ENCODE data around the gene PPP1R14B.
"Not testable (repeated sequence)": the region's sequence is repeated elsewhere in the genome, so short reads cannot be mapped to it uniquely, and the experiment has no call there.

Gene PPP1R14B

GRCh38 chr11:64260147-64260708 is 13.5 kb upstream of the PPP1R14B start:
- no peak for DNase-seq

GRCh38 chr11:64259533-64260067 is 12.9 kb upstream of the PPP1R14B start:
- DNase-seq, result no peak

GRCh38 chr11:64258946-64259532 is 12.3 kb upstream of the PPP1R14B start:
- no peak for DNase-seq

- no peak for DNase-seq
Observed at GRCh38 chr11:64258356-64258755, 11.6 kb upstream of the PPP1R14B start.

- no peak for DNase-seq
Observed at GRCh38 chr11:64256300-64256699, 9.6 kb upstream of the PPP1R14B start.

- DNase-seq, result no peak
Observed at GRCh38 chr11:64255135-64256128, 8.7 kb upstream of the PPP1R14B start.

- no peak for DNase-seq
Observed at GRCh38 chr11:64254326-64254725, 7.6 kb upstream of the PPP1R14B start.

- DNase-seq, result no peak
Observed at GRCh38 chr11:64253481-64253880, 6.7 kb upstream of the PPP1R14B start.

- no peak for DNase-seq
Observed at GRCh38 chr11:64253043-64253442, 6.3 kb upstream of the PPP1R14B start.

- DNase-seq, result no peak
Observed at GRCh38 chr11:64252003-64252872, 5.5 kb upstream of the PPP1R14B start.

- DNase-seq, result no peak
Observed at GRCh38 chr11:64251753-64252002, 4.9 kb upstream of the PPP1R14B start.

- DNase-seq, result peak; percentile 35
Observed at GRCh38 chr11:64251016-64251752, 4.4 kb upstream of the PPP1R14B start, which contains the start of gene PLCB3. TSS of gene PLCB3 (plus strand) at chr11:64251530. CDS start at chr11:64251650, 120 bp downstream.

GRCh38 chr11:64250415-64251015 is 3.8 kb upstream of the PPP1R14B start:
- no peak for DNase-seq

- DNase-seq, result no peak
Observed at GRCh38 chr11:64249563-64250414, 3.0 kb upstream of the PPP1R14B start.

GRCh38 chr11:64249038-64249437 is 2.3 kb upstream of the PPP1R14B start:
- DNase-seq, result no peak

- no peak for DNase-seq
Observed at GRCh38 chr11:64248578-64248977, 1.8 kb upstream of the PPP1R14B start.

GRCh38 chr11:64247729-64248531 is 1.2 kb upstream of the PPP1R14B start:
- DNase-seq, result no peak

- not testable (repeated sequence) for DNase-seq
Observed at GRCh38 chr11:64246621-64246870, 197 bp downstream of the PPP1R14B start.

GRCh38 chr11:64245797-64246620 is 734 bp downstream of the PPP1R14B start:
- peak; percentile 80 for DNase-seq
